GM23248 (cell line): ENCODE results near the gene SPAAR.

Experiments used
- EZH2 ChIP-seq: fragments of 200-600 bp; sonication (generic); IDR thresholded peaks from 2 replicates; pipeline ENCODE4 v1.6.1; 2018; ENCODE audit warnings: antibody characterized with exemption, mild to moderate bottlenecking; ENCODE audit not compliant: insufficient read depth, poor library complexity, severe bottlenecking
- EZH2phosphoT487 ChIP-seq: fragments of 200-600 bp; sonication (generic); IDR thresholded peaks from 2 replicates; pipeline ENCODE4 v1.6.1; 2018; ENCODE audit warnings: antibody characterized with exemption, moderate library complexity, mild to moderate bottlenecking, low read depth; ENCODE audit not compliant: insufficient read depth

GRCh38 chr9:35930989-35931388 is 21.7 kb downstream of the SPAAR start:
- TF ChIP-seq EZH2 (no peak), EZH2phosphoT487 (no peak)
